ENCODE results near the gene MED17. TPM values are rescaled to one million over a fixed set of nuclear protein-coding genes. Genes with fewer than 3 reads are reported as not detected.

The MED17 gene
- total RNA-seq, 1 experiment from 2014 or later, result 41.1 TPM

GRCh38 chr11:93831343-93832127, 47.5 kb downstream of the MED17 start:
- RAD21 ChIA-PET (ENCODE audit: low non-redundant PET in 1 of 2, low total read pairs in 2 of 2, uncharacterized antibody in 2 of 2, unreplicated experiment in 2 of 2), result no interaction called here
- H3K9ac ChIP-seq (ENCODE audit: low read length), result no peak overlapping the region
- POLR2A ChIA-PET, result no interaction called here
- no peak overlapping the region for H2AFZ ChIP-seq (ENCODE audit: low read depth, low read length, poor library complexity, severe bottlenecking)
- no TSS peak for BruUV-seq (replicated peaks)
- no peaks in the 10 kb centered on the region for H3K4me1 ChIP-seq (ENCODE audit: control insufficient read depth in 1 of 2, insufficient read depth in 2 of 2, low read length in 2 of 2)
- no peak overlapping the region for H3K27ac ChIP-seq (ENCODE audit: low read depth, low read length)
- H4K20me1 ChIP-seq (ENCODE audit: insufficient read depth), result no peaks in the 10 kb centered on the region
- H3K27me3 ChIP-seq (ENCODE audit: insufficient read depth, low read length), result no peaks in the 10 kb centered on the region
- DNase-seq (ENCODE audit: low read depth, low spot score) (no peak), ATAC-seq (no peak)
- no peaks in the 10 kb centered on the region for H3K9me3 ChIP-seq (ENCODE audit: control insufficient read depth in 1 of 2, insufficient read depth in 1 of 2, low read depth in 1 of 2, low read length in 2 of 2)
- H3K4me3 ChIP-seq (replicated peaks in 1 of 2; ENCODE audit: low read depth in 1 of 2, low read length in 2 of 2), result no peak overlapping the region
- H3K79me2 ChIP-seq (ENCODE audit: insufficient read depth, low read length), result no peaks in the 10 kb centered on the region
- TF ChIP-seq CEBPB (IDR thresholded peaks at IDR 0.05; ENCODE audit: low read depth) (0 out of 2 replicates have a peak, but pooled peaks have one; percentile 23), EGR1 (IDR thresholded peaks at IDR 0.05; ENCODE audit: low read depth) (no peak), POLR2AphosphoS5 (IDR thresholded peaks at IDR 0.05; ENCODE audit: low read depth, low read length) (no peak), SIN3A (IDR thresholded peaks at IDR 0.05; ENCODE audit: low read depth) (no peak)
- no peak overlapping the region for H3K4me2 ChIP-seq (ENCODE audit: low read length)
- no peaks in the 10 kb centered on the region for H3K36me3 ChIP-seq (ENCODE audit: control insufficient read depth in 1 of 2, insufficient read depth in 2 of 2, low read length in 2 of 2)
- CTCF ChIA-PET, result no interaction called here
- intact Hi-C loops (cut with micrococcal nuclease), result no loop called here
- no peaks in the 10 kb centered on the region for H3K9me2 ChIP-seq (ENCODE audit: insufficient read depth)

GRCh38 chr11:93832780-93833179, 48.7 kb downstream of the MED17 start:
- H3K79me2 ChIP-seq (ENCODE audit: insufficient read depth, low read length), result no peaks in the 10 kb centered on the region
- H3K27ac ChIP-seq (ENCODE audit: low read depth, low read length), result no peak overlapping the region
- H3K4me1 ChIP-seq (ENCODE audit: control insufficient read depth in 1 of 2, insufficient read depth in 2 of 2, low read length in 2 of 2), result no peaks in the 10 kb centered on the region
- H4K20me1 ChIP-seq (ENCODE audit: insufficient read depth), result no peaks in the 10 kb centered on the region
- H2AFZ ChIP-seq (ENCODE audit: low read depth, low read length, poor library complexity, severe bottlenecking), result no peak overlapping the region
- no TSS peak for BruUV-seq (replicated peaks)
- no peak overlapping the region for H3K4me2 ChIP-seq (ENCODE audit: low read length)
- no peak for DNase-seq (ENCODE audit: low read depth, low spot score)
- H3K9me3 ChIP-seq (ENCODE audit: control insufficient read depth in 1 of 2, insufficient read depth in 1 of 2, low read depth in 1 of 2, low read length in 2 of 2), result no peaks in the 10 kb centered on the region
- no peaks in the 10 kb centered on the region for H3K27me3 ChIP-seq (ENCODE audit: insufficient read depth, low read length)
- no peaks in the 10 kb centered on the region for H3K9me2 ChIP-seq (ENCODE audit: insufficient read depth)
- CTCF ChIA-PET, result no interaction called here
- TF ChIP-seq ZBTB33 (IDR thresholded peaks at IDR 0.05; ENCODE audit: extremely low read depth, insufficient replicate concordance, low read length) (no peak), CTCF (IDR thresholded peaks at IDR 0.05 in 2 of 3, conservative IDR thresholded peaks at IDR 0.05 in 1 of 3; ENCODE audit: borderline replicate concordance in 1 of 3, insufficient read depth in 1 of 3, low read depth in 2 of 3, low read length in 2 of 3) (no peak)
- POLR2A ChIA-PET, result no interaction called here
- RAD21 ChIA-PET (ENCODE audit: low non-redundant PET in 1 of 2, low total read pairs in 2 of 2, uncharacterized antibody in 2 of 2, unreplicated experiment in 2 of 2), result no interaction called here
- H3K36me3 ChIP-seq (ENCODE audit: control insufficient read depth in 1 of 2, insufficient read depth in 2 of 2, low read length in 2 of 2), result no peaks in the 10 kb centered on the region
- intact Hi-C loops (cut with micrococcal nuclease), result no loop called here
- H3K4me3 ChIP-seq (replicated peaks in 1 of 2; ENCODE audit: low read depth in 1 of 2, low read length in 2 of 2), result no peak overlapping the region
- ATAC-seq, result no peak
- H3K9ac ChIP-seq (ENCODE audit: low read length), result no peak overlapping the region
